Measurements from ENCODE around the gene ELMO1. TPM values are rescaled to one million over a fixed set of nuclear protein-coding genes. Genes with fewer than 3 reads are reported as not detected.

ELMO1 gene
- polyA plus RNA-seq, 1 experiment: not detected

DNA sequence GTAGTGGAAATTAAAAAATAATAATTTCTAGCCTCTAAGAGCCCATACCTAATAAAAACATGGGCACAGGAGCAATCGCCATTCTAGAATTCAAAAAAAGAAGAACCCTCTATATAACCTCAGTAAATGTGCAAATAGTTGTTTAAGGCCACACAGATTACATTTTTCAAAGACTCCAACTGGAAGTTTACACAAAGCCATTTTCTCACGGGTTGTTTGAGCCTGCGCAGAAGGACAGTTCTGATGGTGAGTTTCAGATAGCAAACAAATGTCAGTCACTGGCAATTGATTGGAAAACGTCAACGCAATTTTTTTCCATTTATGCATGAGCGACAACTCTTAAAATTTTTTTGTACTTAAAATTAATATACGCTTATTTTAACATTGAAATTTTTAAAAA, 23.0 kb upstream of the ELMO1 start:
- TF ChIP-seq, protein P1, sequence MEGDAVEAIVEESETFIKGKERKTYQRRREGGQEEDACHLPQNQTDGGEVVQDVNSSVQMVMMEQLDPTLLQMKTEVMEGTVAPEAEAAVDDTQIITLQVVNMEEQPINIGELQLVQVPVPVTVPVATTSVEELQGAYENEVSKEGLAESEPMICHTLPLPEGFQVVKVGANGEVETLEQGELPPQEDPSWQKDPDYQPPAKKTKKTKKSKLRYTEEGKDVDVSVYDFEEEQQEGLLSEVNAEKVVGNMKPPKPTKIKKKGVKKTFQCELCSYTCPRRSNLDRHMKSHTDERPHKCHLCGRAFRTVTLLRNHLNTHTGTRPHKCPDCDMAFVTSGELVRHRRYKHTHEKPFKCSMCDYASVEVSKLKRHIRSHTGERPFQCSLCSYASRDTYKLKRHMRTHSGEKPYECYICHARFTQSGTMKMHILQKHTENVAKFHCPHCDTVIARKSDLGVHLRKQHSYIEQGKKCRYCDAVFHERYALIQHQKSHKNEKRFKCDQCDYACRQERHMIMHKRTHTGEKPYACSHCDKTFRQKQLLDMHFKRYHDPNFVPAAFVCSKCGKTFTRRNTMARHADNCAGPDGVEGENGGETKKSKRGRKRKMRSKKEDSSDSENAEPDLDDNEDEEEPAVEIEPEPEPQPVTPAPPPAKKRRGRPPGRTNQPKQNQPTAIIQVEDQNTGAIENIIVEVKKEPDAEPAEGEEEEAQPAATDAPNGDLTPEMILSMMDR (IDR thresholded peaks at IDR 0.05; ENCODE audit: insufficient read depth, low read depth, low read length): no peak
- DNase-seq (ENCODE audit: low read depth): no peak
- Histone ChIP-seq H3K36me3 (ENCODE audit: control insufficient read depth, insufficient read depth, low read length) (no peaks in the 10 kb centered on the region), H3K27me3 (ENCODE audit: control insufficient read depth, insufficient read depth, low read length) (no peaks in the 10 kb centered on the region), H3K4me3 (ENCODE audit: low read depth, low read length) (no peak overlapping the region)
- CTCF ChIA-PET: no interaction called here
- POLR2A ChIA-PET: no interaction called here

DNA sequence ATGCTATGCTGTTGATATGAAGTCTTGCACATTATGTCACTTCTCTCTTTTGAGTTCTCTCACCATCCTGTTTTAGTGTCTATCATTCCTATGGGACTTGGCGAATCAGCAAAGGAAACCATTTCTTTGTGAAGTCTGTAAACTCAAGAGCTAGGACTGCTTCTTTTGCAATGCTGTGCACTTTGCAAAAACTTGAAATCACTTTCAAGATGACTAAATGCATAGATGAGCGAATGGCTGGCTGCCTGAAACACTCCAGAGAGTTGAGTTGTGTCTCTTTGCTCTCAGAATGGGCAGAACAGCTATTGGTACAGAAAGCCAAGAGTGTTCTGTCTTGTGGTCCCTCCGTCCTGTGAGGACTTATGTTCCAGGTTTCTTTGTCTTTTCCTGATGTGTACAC, 18.3 kb upstream of the ELMO1 start:
- no peak for DNase-seq (ENCODE audit: low read depth)
- Histone ChIP-seq H3K36me3 (ENCODE audit: control insufficient read depth, insufficient read depth, low read length) (no peaks in the 10 kb centered on the region), H3K4me3 (ENCODE audit: low read depth, low read length) (no peak overlapping the region), H3K27me3 (ENCODE audit: control insufficient read depth, insufficient read depth, low read length) (no peaks in the 10 kb centered on the region)
- CTCF ChIA-PET: no interaction called here
- POLR2A ChIA-PET: no interaction called here
- TF ChIP-seq, protein P1 (IDR thresholded peaks at IDR 0.05; ENCODE audit: insufficient read depth, low read depth, low read length): no peak

DNA sequence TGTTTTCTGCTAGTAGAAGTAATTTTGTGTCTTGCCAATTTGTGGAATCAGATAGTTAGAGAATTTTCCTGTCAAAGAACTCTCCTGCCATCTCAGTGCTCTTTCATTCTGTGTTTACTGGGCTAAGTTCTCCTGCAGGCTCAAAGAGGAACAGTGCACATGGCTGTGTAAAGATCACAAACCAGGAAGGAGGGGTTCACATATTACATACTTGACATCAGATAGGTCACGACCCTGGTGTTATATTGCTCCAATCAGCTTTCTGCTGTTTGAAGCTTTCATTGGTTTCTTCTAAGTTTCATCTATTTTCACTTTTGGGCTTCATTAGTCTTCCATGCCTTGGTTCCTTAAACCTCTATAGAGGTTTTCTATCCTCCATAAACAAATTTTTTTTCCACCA, 13.5 kb upstream of the ELMO1 start:
- DNase-seq (ENCODE audit: low read depth): no peak
- Histone ChIP-seq H3K36me3 (ENCODE audit: control insufficient read depth, insufficient read depth, low read length) (no peaks in the 10 kb centered on the region), H3K27me3 (ENCODE audit: control insufficient read depth, insufficient read depth, low read length) (no peaks in the 10 kb centered on the region), H3K4me3 (ENCODE audit: low read depth, low read length) (no peak overlapping the region)
- CTCF ChIA-PET: no interaction called here
- POLR2A ChIA-PET: no interaction called here
- TF ChIP-seq, protein P1 (IDR thresholded peaks at IDR 0.05; ENCODE audit: insufficient read depth, low read depth, low read length): no peak

DNA sequence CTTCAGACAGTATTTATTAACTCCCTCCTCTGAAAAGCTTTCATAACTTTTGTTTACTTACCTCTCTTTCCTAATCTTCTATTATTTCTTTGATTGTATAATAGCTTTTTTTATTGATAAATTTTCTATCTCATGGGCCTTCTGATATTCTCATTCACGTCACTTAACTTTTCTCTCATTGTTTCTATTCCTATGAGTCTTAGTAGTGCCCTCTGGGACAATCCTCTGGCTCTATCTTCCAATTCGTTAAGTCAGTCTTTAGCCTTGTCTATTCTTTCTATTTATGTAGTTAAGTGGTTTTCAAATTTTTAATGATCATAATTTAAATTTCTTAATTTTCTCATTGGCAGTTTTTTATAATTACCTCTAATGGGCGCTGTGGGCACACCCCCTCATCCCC, 6.4 kb upstream of the ELMO1 start:
- Histone ChIP-seq H3K36me3 (ENCODE audit: control insufficient read depth, insufficient read depth, low read length) (no peaks in the 10 kb centered on the region), H3K4me3 (ENCODE audit: low read depth, low read length) (no peak overlapping the region), H3K27me3 (ENCODE audit: control insufficient read depth, insufficient read depth, low read length) (no peaks in the 10 kb centered on the region)
- TF ChIP-seq, protein P1 (IDR thresholded peaks at IDR 0.05; ENCODE audit: insufficient read depth, low read depth, low read length): no peak
- POLR2A ChIA-PET: no interaction called here
- CTCF ChIA-PET: interaction anchor here (0.6 kb wide), 1 partner anchor 35 kb away, joined by 3 read pairs; no protein-coding TSS in a partner anchor
- DNase-seq (ENCODE audit: low read depth): no peak

DNA sequence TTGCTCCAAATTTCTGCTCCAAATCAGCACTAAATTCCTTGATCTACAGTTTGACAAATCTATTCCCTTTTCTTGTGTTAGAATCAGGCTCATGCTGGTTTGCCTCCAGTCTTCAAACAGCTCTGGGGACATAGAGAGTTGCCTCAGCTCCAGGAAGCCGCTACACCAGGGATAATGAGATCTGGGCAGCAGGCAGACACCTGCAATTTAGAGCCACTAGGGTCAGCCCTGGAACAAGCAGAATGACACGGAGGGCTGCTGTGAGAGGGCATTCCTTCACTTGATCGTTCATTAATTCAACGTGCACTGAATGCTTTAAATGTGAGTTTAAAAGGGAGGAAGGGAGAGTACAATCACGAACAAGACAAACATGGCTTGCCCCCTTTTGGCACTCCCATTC, 3.7 kb upstream of the ELMO1 start:
- TF ChIP-seq, protein P1 (IDR thresholded peaks at IDR 0.05; ENCODE audit: insufficient read depth, low read depth, low read length): no peak

More for the DNA sequence above, 3.7 kb upstream of the ELMO1 start:
- no peak for DNase-seq (ENCODE audit: low read depth)
- no peaks in the 10 kb centered on the region for H3K36me3 ChIP-seq (ENCODE audit: control insufficient read depth, insufficient read depth, low read length)
- ChIA-PET POLR2A (no interaction called here), CTCF (no interaction called here)
- H3K27me3 ChIP-seq (ENCODE audit: control insufficient read depth, insufficient read depth, low read length): no peaks in the 10 kb centered on the region
- H3K4me3 ChIP-seq (ENCODE audit: low read depth, low read length): no peak overlapping the region

Measured in BJ (cell line).